Measurements from ENCODE around the gene TP73. TPM values are rescaled to one million over a fixed set of nuclear protein-coding genes. Genes with fewer than 3 reads are reported as not detected.

Gene TP73
- total RNA-seq, 5 donors from 2014 or later (not counting 1 experiment from before 2014, with no cell fraction given) = 0.12 to 0.21 (median 0.18) TPM; not detected in 1

GRCh38 chr1:3700631-3701030 lies 48.3 kb downstream of the TP73 start:
- ATAC-seq (replicated peaks in 1 of 4) = no peak
- POLR2A ChIA-PET = no interaction called here
- no peak overlapping the region for H3K27ac Mint-ChIP-seq

DNA sequence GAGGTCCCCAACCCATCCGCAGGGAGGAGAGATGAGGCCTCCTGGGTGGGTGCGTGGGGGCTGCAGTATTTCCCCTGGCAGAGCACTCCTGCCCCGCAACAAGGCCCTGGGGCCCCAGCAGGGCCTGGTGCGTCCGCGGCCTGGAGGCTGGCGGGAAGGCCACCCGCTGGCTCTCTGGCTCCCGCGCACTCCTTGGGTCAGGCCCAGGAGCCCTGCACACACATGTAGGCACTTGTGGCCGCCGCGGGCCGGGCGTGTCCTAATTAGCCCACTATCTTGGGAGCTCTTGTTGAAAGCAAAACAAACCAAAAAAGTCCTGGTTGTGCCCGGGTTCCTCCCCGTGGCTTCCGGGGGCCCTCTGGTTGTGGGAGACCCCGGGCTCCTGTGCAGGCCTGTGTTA lies 50.2 kb downstream of the TP73 start:
- H3K4me3 ChIP-seq (ENCODE audit: control insufficient read depth in 1 of 2, extremely low read depth in 1 of 2, low read length in 1 of 2) = no peak overlapping the region
- ChIA-PET CTCF (no interaction called here), POLR2A (no interaction called here)
- no peaks in the 10 kb centered on the region for H3K36me3 ChIP-seq (ENCODE audit: control insufficient read depth in 2 of 2, extremely low read depth in 1 of 2, insufficient read depth in 1 of 2, low read length in 1 of 2)
- Mint-ChIP-seq H3K27ac (no peak overlapping the region), H3K27me3 (peaks cover 4 to 13% of the 10 kb centered on the region in 2 donors), H3K9me3 (no peaks in the 10 kb centered on the region), H3K4me3 (no peak overlapping the region), H3K36me3 (no peaks in the 10 kb centered on the region), H3K4me1 (peaks cover 5 to 7% (median 6%) of the 10 kb centered on the region in 3 donors)
- H3K4me1 ChIP-seq (ENCODE audit: control insufficient read depth in 1 of 2, extremely low read depth in 1 of 2, insufficient read depth in 2 of 2, low read length in 2 of 2) = peaks cover 0 to 7% of the 10 kb centered on the region in 2 experiments
- no peak for DNase-seq
- 85% methylated on average over 19 of the region's 19 CpGs for WGBS (ENCODE audit: insufficient coverage)
- H3K27ac ChIP-seq (ENCODE audit: low read length) = no peak overlapping the region
- ATAC-seq (replicated peaks in 1 of 4) = no peak
- H3K9me3 ChIP-seq = no peaks in the 10 kb centered on the region
- peaks cover 0 to 55% of the 10 kb centered on the region in 2 experiments for H3K27me3 ChIP-seq (replicated peaks in 1 of 2; ENCODE audit: control insufficient read depth in 2 of 2, extremely low read depth in 1 of 2, insufficient read depth in 2 of 2, low read length in 1 of 2)

More at GRCh38 chr1:3700631-3701030, 48.3 kb downstream of the TP73 start:
- no peak overlapping the region for H3K4me3 Mint-ChIP-seq
- H3K27me3 Mint-ChIP-seq = peaks cover 7 to 18% of the 10 kb centered on the region in 2 donors
- no peaks in the 10 kb centered on the region for H3K36me3 Mint-ChIP-seq
- no peaks in the 10 kb centered on the region for H3K9me3 Mint-ChIP-seq
- H3K4me3 ChIP-seq (ENCODE audit: control insufficient read depth in 1 of 2, extremely low read depth in 1 of 2, low read length in 1 of 2) = no peak overlapping the region
- no peaks in the 10 kb centered on the region for H3K36me3 ChIP-seq (ENCODE audit: control insufficient read depth in 2 of 2, extremely low read depth in 1 of 2, insufficient read depth in 1 of 2, low read length in 1 of 2)
- 31% methylated on average over 5 of the region's 10 CpGs for WGBS (ENCODE audit: insufficient coverage)
- H3K4me1 Mint-ChIP-seq = peaks cover 5 to 9% (median 6%) of the 10 kb centered on the region in 3 donors
- no peak for DNase-seq
- H3K4me1 ChIP-seq (ENCODE audit: control insufficient read depth in 1 of 2, extremely low read depth in 1 of 2, insufficient read depth in 2 of 2, low read length in 2 of 2) = peaks cover 0 to 11% of the 10 kb centered on the region in 2 experiments
- no peak overlapping the region for H3K27ac ChIP-seq (ENCODE audit: low read length)
- H3K27me3 ChIP-seq (replicated peaks in 1 of 2; ENCODE audit: control insufficient read depth in 2 of 2, extremely low read depth in 1 of 2, insufficient read depth in 2 of 2, low read length in 1 of 2) = peaks cover 0 to 67% of the 10 kb centered on the region in 2 experiments
- CTCF ChIA-PET = no interaction called here
- no peaks in the 10 kb centered on the region for H3K9me3 ChIP-seq

GRCh38 chr1:3702990-3703728 lies 50.8 kb downstream of the TP73 start:
- Mint-ChIP-seq H3K4me1 (peaks cover 5 to 7% (median 6%) of the 10 kb centered on the region in 3 donors), H3K27me3 (peaks cover 6 to 14% of the 10 kb centered on the region in 2 donors), H3K36me3 (no peaks in the 10 kb centered on the region), H3K4me3 (no peak overlapping the region), H3K9me3 (no peaks in the 10 kb centered on the region), H3K27ac (no peak overlapping the region)
- ATAC-seq (replicated peaks in 1 of 4) (no peak), DNase-seq (no peak)
- H3K27me3 ChIP-seq (replicated peaks in 1 of 2; ENCODE audit: control insufficient read depth in 2 of 2, extremely low read depth in 1 of 2, insufficient read depth in 2 of 2, low read length in 1 of 2) = peaks cover 0 to 55% of the 10 kb centered on the region in 2 experiments
- H3K4me1 ChIP-seq (ENCODE audit: control insufficient read depth in 1 of 2, extremely low read depth in 1 of 2, insufficient read depth in 2 of 2, low read length in 2 of 2) = peaks cover 0 to 7% of the 10 kb centered on the region in 2 experiments
- no peaks in the 10 kb centered on the region for H3K9me3 ChIP-seq
- no peak overlapping the region for H3K4me3 ChIP-seq (ENCODE audit: control insufficient read depth in 1 of 2, extremely low read depth in 1 of 2, low read length in 1 of 2)
- POLR2A ChIA-PET = no interaction called here
- WGBS (ENCODE audit: insufficient coverage) = 88% methylated on average over 16 of the region's 21 CpGs
- CTCF ChIA-PET = interaction anchor here in 1 of 2 donors (1.0 kb wide), 1 partner anchor 119 kb away, joined by 3 read pairs; no protein-coding TSS in a partner anchor
- H3K27ac ChIP-seq (ENCODE audit: low read length) = no peak overlapping the region
- no peaks in the 10 kb centered on the region for H3K36me3 ChIP-seq (ENCODE audit: control insufficient read depth in 2 of 2, extremely low read depth in 1 of 2, insufficient read depth in 1 of 2, low read length in 1 of 2)

GRCh38 chr1:3703786-3704371 lies 51.6 kb downstream of the TP73 start:
- no peak overlapping the region for H3K27ac ChIP-seq (ENCODE audit: low read length)
- no peak overlapping the region for H3K4me3 ChIP-seq (ENCODE audit: control insufficient read depth in 1 of 2, extremely low read depth in 1 of 2, low read length in 1 of 2)
- H3K27me3 ChIP-seq (replicated peaks in 1 of 2; ENCODE audit: control insufficient read depth in 2 of 2, extremely low read depth in 1 of 2, insufficient read depth in 2 of 2, low read length in 1 of 2) = peaks cover 0 to 55% of the 10 kb centered on the region in 2 experiments
- H3K4me1 ChIP-seq (ENCODE audit: control insufficient read depth in 1 of 2, extremely low read depth in 1 of 2, insufficient read depth in 2 of 2, low read length in 2 of 2) = peaks cover 0 to 7% of the 10 kb centered on the region in 2 experiments
- Mint-ChIP-seq H3K27ac (no peak overlapping the region), H3K4me1 (peaks cover 5 to 7% (median 6%) of the 10 kb centered on the region in 3 donors), H3K9me3 (no peaks in the 10 kb centered on the region), H3K4me3 (peak overlapping the region; percentile 17 to 55 (median 49)), H3K27me3 (peaks cover 8 to 17% of the 10 kb centered on the region in 2 donors), H3K36me3 (no peaks in the 10 kb centered on the region)
- ChIA-PET POLR2A (no interaction called here), CTCF (interaction anchor here in 1 of 2 donors (1.0 kb wide), 1 partner anchor 119 kb away, joined by 3 read pairs; no protein-coding TSS in a partner anchor)
- no peaks in the 10 kb centered on the region for H3K36me3 ChIP-seq (ENCODE audit: control insufficient read depth in 2 of 2, extremely low read depth in 1 of 2, insufficient read depth in 1 of 2, low read length in 1 of 2)
- no peaks in the 10 kb centered on the region for H3K9me3 ChIP-seq
- WGBS (ENCODE audit: insufficient coverage) = 44% methylated on average over 17 of the region's 28 CpGs
- no peak for ATAC-seq (replicated peaks in 1 of 4)
- DNase-seq = no peak

- no peak overlapping the region for H3K27ac Mint-ChIP-seq
- H3K27ac ChIP-seq (ENCODE audit: low read length) = no peak overlapping the region
- no peaks in the 10 kb centered on the region for H3K36me3 Mint-ChIP-seq
- ChIA-PET POLR2A (no interaction called here), CTCF (no interaction called here)
- no peak overlapping the region for H3K4me3 ChIP-seq (ENCODE audit: control insufficient read depth in 1 of 2, extremely low read depth in 1 of 2, low read length in 1 of 2)
- DNase-seq (no peak), ATAC-seq (replicated peaks in 1 of 4) (no peak)
- H3K27me3 ChIP-seq (replicated peaks in 1 of 2; ENCODE audit: control insufficient read depth in 2 of 2, extremely low read depth in 1 of 2, insufficient read depth in 2 of 2, low read length in 1 of 2) = peaks cover 0 to 60% of the 10 kb centered on the region in 2 experiments
- H3K4me3 Mint-ChIP-seq = no peak overlapping the region
- H3K4me1 Mint-ChIP-seq = peaks cover 5 to 7% (median 6%) of the 10 kb centered on the region in 3 donors
- H3K9me3 Mint-ChIP-seq = no peaks in the 10 kb centered on the region
- peaks cover 0 to 7% of the 10 kb centered on the region in 2 experiments for H3K4me1 ChIP-seq (ENCODE audit: control insufficient read depth in 1 of 2, extremely low read depth in 1 of 2, insufficient read depth in 2 of 2, low read length in 2 of 2)
- 84% methylated on average over 18 of the region's 19 CpGs for WGBS (ENCODE audit: insufficient coverage)
- H3K36me3 ChIP-seq (ENCODE audit: control insufficient read depth in 2 of 2, extremely low read depth in 1 of 2, insufficient read depth in 1 of 2, low read length in 1 of 2) = no peaks in the 10 kb centered on the region
- peaks cover 5 to 19% of the 10 kb centered on the region in 2 donors for H3K27me3 Mint-ChIP-seq
- no peaks in the 10 kb centered on the region for H3K9me3 ChIP-seq
Measured at GRCh38 chr1:3705341-3705950, 53.1 kb downstream of the TP73 start.

DNA sequence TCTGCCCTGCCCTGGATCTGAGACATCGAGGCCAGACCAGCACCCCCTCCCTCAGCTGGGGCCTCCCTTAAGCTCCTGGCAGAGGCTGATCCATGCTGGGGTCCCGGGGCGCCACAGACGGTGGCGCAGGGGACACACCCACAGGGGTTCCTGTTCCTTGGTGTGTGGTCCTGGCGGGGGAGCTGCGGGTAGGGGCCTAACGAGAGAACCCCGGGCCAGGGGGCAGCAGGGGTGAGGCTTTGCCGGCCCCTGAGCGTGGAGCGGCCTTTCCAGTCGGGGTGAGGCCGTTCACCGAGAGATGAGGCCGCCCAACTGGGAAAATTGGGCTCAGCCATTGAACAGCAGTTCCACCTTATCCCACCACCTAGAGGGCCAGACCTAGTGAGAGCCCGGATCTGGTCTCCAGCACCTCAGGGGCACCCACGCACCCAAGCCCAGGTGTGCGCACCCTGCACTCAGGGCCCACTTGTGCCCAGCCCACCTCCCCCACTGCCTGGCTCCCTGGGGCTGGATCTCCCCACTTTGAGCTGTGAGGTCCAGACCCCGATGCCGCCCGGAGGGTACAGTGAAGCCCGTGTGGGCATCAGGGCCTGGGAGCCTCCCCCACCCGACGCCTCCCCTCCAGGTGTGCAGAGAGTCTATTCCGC lies 54.5 kb downstream of the TP73 start:
- ATAC-seq (replicated peaks in 1 of 4) (no peak), DNase-seq (no peak)
- H3K27me3 Mint-ChIP-seq = peaks cover 9 to 26% of the 10 kb centered on the region in 2 donors
- no peak overlapping the region for H3K27ac ChIP-seq (ENCODE audit: low read length)
- H3K4me3 Mint-ChIP-seq = no peak overlapping the region
- no peak overlapping the region for H3K4me3 ChIP-seq (ENCODE audit: control insufficient read depth in 1 of 2, extremely low read depth in 1 of 2, low read length in 1 of 2)
- H3K4me1 Mint-ChIP-seq = peaks cover 5 to 7% (median 6%) of the 10 kb centered on the region in 3 donors
- no peaks in the 10 kb centered on the region for H3K9me3 ChIP-seq
- H3K36me3 ChIP-seq (ENCODE audit: control insufficient read depth in 2 of 2, extremely low read depth in 1 of 2, insufficient read depth in 1 of 2, low read length in 1 of 2) = no peaks in the 10 kb centered on the region
- H3K27ac Mint-ChIP-seq = no peak overlapping the region
- no peaks in the 10 kb centered on the region for H3K9me3 Mint-ChIP-seq
- no peaks in the 10 kb centered on the region for H3K36me3 Mint-ChIP-seq
- peaks cover 0 to 67% of the 10 kb centered on the region in 2 experiments for H3K27me3 ChIP-seq (replicated peaks in 1 of 2; ENCODE audit: control insufficient read depth in 2 of 2, extremely low read depth in 1 of 2, insufficient read depth in 2 of 2, low read length in 1 of 2)
- ChIA-PET CTCF (no interaction called here), POLR2A (no interaction called here)
- 87% methylated on average over 17 of the region's 26 CpGs for WGBS (ENCODE audit: insufficient coverage)
- H3K4me1 ChIP-seq (ENCODE audit: control insufficient read depth in 1 of 2, extremely low read depth in 1 of 2, insufficient read depth in 2 of 2, low read length in 2 of 2) = peaks cover 0 to 7% of the 10 kb centered on the region in 2 experiments
